Measurements from ENCODE around the gene CAP1. TPM values are rescaled to one million over a fixed set of nuclear protein-coding genes. Genes with fewer than 3 reads are reported as not detected.

CAP1 gene
- polyA plus RNA-seq, 3 donors from 2014 or later: 766 to 1,293 (median 950) TPM

DNA sequence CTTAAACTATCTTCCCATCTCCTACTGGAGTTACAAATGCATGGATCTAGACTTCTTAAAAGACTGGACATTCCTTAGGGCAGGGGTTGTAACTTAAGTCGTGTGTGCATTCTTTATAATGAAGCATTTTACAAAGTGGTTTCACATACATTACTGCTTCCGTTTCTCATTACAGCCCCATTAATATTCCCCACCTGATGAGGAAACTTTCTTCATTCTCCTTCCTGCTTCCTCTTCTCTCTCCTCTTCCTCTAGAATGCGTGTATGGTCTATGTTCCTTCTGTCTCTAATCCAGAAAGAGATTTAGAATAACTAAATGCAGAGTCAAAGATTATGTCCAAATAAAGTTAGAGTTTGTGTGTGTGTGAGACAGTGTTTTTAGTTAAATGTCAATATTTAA, 1.8 kb upstream of the CAP1 start:
- peak overlapping the region; percentile 96 to 100 (median 98) for H3K27ac Mint-ChIP-seq

DNA sequence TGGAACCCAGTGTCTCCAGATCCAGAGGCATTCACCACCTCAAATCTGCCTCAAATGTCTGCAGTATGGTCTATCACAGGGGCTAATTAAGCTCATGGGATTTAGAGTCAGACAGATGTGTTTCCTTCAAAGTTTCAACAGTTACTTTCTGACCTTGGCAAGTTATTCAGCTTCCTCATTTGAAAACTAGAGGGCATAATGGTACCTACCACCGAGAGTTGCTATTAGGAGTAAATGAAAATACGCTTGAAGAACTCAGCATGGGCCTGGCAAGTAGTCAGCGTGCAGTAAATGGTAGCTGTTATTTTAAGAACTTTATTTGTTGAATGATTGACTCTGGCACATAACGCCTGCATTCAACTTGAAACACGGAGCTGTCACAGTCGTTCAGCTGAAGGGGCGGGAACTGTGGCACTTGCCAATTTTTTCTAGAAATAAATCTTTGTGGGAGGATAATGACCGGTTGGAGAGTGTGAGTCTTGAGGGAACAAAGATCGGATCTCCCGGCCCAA, 1.2 kb upstream of the CAP1 start:
- H3K27me3 Mint-ChIP-seq (ENCODE audit: low read depth in 3 of 3): peaks cover 8 to 22% (median 13%) of the 10 kb centered on the region in 3 donors
- H3K27ac Mint-ChIP-seq: peak overlapping the region; percentile 96 to 100 (median 98)
- H3K4me1 Mint-ChIP-seq: peaks cover 76 to 78% of the 10 kb centered on the region in 2 donors
- peaks cover 12 to 13% (median 13%) of the 10 kb centered on the region in 3 donors for H3K36me3 Mint-ChIP-seq
- H3K9me3 Mint-ChIP-seq: no peaks in the 10 kb centered on the region
- no peak for DNase-seq
- H3K4me3 Mint-ChIP-seq: peak overlapping the region; percentile 85 to 99 (median 98)

More for the DNA sequence above, 1.8 kb upstream of the CAP1 start:
- Mint-ChIP-seq H3K27me3 (ENCODE audit: low read depth in 3 of 3) (peaks cover 8 to 22% (median 13%) of the 10 kb centered on the region in 3 donors), H3K36me3 (peaks cover 12 to 13% (median 13%) of the 10 kb centered on the region in 3 donors), H3K9me3 (no peaks in the 10 kb centered on the region), H3K4me3 (peak overlapping the region; percentile 81 to 99 (median 98)), H3K4me1 (peaks cover 75 to 78% of the 10 kb centered on the region in 2 donors)
- DNase-seq: no peak

DNA sequence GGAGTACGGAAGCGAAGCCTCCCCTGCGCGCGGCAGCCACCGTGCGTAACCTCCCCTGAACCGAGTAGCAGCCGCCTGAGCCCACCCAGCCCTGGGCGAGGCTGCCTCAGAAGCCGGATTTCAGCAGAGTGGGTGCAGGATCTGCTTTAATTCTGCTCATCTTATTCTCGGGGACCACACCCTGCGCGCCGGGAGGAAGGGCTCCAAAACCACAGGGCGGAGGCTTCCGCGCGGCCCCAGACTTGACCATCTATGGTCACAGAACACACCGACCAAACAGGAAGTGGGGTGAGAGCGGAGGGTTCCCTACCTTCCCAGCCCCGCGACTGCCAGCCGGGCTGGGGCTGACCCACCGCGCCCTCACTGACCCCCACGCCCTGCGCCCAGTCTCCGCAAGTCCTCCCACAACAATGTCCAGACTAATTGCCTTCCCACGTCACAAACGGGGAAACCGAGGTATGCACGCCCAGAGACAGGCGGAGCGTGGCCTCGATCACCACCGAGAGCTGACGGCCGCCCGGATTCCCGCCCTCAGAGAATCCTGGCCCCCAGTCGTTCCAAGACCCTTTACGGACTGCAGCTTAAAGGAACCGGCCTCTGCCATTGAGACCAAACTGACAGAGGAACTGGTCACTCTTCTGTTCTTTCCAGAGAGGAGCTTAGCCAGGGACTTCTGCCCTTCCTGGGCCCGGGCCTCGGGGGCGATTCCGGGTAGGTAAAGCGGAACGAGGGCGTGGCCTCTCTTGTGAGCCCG, 595 bp upstream of the CAP1 start:
- Mint-ChIP-seq H3K4me1 (peaks cover 75 to 78% of the 10 kb centered on the region in 2 donors), H3K4me3 (peak overlapping the region; percentile 85 to 99 (median 98)), H3K27ac (peak overlapping the region; percentile 96 to 100 (median 98)), H3K27me3 (ENCODE audit: low read depth in 3 of 3) (peaks cover 8 to 22% (median 13%) of the 10 kb centered on the region in 3 donors), H3K36me3 (peaks cover 12 to 13% (median 13%) of the 10 kb centered on the region in 3 donors), H3K9me3 (no peaks in the 10 kb centered on the region)
- peak; percentile 78 to 82 (median 82) for DNase-seq

DNA sequence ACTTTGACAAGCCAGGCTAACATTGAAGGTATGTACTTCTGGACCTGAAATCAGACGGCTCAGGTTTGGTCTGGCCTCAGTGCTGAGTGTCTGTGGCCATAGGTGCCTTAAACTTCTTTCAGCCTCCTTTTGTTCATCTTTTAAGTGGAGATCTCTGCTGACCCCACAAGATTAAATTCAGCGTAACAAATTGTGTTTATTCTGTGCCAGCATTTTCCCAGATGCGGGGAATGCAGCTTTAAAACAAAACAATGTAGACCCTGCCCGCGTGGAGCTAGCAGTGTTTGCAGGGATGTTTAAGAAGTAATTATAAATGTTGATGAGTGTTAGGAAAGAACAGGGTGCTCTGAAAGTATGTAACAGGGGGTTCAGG, 923 bp downstream of the CAP1 start:
- H3K4me1 Mint-ChIP-seq: peaks cover 83 to 85% of the 10 kb centered on the region in 2 donors
- peak overlapping the region; percentile 85 to 99 (median 98) for H3K4me3 Mint-ChIP-seq
- H3K27ac Mint-ChIP-seq: peak overlapping the region; percentile 96 to 100 (median 98)
- H3K27me3 Mint-ChIP-seq (ENCODE audit: low read depth in 3 of 3): peaks cover 8 to 22% (median 13%) of the 10 kb centered on the region in 3 donors
- no peaks in the 10 kb centered on the region for H3K9me3 Mint-ChIP-seq
- DNase-seq: no peak
- peaks cover 12 to 13% (median 13%) of the 10 kb centered on the region in 3 donors for H3K36me3 Mint-ChIP-seq

DNA sequence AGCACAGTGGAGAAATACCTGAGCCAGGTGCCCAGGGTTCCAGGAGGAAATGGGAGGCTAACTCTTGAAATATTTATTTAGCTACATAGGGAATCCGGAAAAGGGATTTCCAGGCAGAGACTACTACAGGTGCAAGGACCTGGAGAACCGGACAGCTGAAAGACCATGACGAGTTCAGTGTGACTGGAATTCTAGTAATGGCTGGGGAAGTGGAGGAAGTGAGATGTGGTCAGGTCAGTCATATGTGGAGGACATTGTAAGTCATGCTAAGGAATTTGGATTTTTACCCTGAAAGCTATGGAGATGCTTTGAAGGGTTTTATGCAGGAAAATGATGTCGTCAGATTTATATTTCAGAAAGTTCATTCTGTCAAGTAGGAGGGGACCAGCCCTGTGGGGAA, 1.8 kb downstream of the CAP1 start:
- peaks cover 83 to 84% of the 10 kb centered on the region in 2 donors for H3K4me1 Mint-ChIP-seq
- no peaks in the 10 kb centered on the region for H3K9me3 Mint-ChIP-seq
- peaks cover 13% of the 10 kb centered on the region in 3 donors for H3K36me3 Mint-ChIP-seq
- peak overlapping the region; percentile 86 to 99 (median 96) for H3K27ac Mint-ChIP-seq
- DNase-seq: no peak
- peaks cover 8 to 22% (median 13%) of the 10 kb centered on the region in 3 donors for H3K27me3 Mint-ChIP-seq (ENCODE audit: low read depth in 3 of 3)
- peak overlapping the region; percentile 85 to 99 (median 98) for H3K4me3 Mint-ChIP-seq

DNA sequence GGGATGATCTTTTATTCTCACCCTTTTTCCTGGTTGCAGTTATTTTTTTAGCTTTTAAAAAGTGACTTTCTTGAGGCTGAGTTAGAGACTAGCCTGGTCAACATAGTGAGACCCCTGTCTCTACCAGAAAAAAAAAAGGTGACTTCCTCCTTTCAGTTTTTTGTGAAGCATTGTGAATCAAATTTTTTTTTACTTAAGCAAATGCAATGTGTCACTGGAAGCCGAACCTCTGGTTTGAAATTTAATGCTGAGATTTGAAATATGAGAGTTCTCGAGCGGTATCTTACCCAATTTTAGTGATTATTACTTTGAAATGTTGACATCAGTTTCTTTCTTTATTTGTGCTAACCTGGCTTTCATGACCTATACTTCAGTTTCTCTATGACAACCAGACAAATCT, 3.6 kb downstream of the CAP1 start:
- Mint-ChIP-seq H3K4me1 (peaks cover 85% of the 10 kb centered on the region in 2 donors), H3K9me3 (no peaks in the 10 kb centered on the region), H3K36me3 (peaks cover 10 to 18% (median 13%) of the 10 kb centered on the region in 3 donors), H3K27ac (peak overlapping the region; percentile 86 to 98 (median 95)), H3K4me3 (peak overlapping the region; percentile 85 to 99 (median 98)), H3K27me3 (ENCODE audit: low read depth in 3 of 3) (peaks cover 8 to 22% (median 13%) of the 10 kb centered on the region in 3 donors)
- no peak for DNase-seq

DNA sequence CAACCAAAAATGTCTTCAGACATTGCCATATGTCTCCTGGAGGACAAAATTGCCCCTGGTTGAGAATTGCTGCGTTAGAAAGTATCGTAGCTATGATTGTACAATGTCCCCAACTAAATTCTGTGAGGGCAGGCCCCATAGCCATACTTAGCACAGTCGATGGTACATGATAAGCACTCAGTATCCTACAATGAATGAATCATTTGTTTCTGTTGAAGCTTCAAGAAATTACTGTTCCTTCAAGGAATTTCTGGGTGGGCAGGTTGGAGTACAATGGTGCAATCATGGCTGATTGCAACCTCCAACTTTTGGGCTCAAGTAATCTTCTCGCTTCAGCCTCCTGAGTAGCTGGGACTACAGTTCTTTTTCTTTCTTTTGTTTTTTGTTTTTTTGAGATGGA, 4.7 kb downstream of the CAP1 start:
- DNase-seq: no peak
- H3K36me3 Mint-ChIP-seq: peaks cover 10 to 19% (median 18%) of the 10 kb centered on the region in 3 donors
- H3K9me3 Mint-ChIP-seq: no peaks in the 10 kb centered on the region
- peak overlapping the region; percentile 69 to 99 (median 79) for H3K4me3 Mint-ChIP-seq
- peaks cover 87 to 88% of the 10 kb centered on the region in 2 donors for H3K4me1 Mint-ChIP-seq
- H3K27ac Mint-ChIP-seq: peak overlapping the region; percentile 83 to 98 (median 86)
- peaks cover 7 to 12% (median 8%) of the 10 kb centered on the region in 3 donors for H3K27me3 Mint-ChIP-seq (ENCODE audit: low read depth in 3 of 3)

DNA sequence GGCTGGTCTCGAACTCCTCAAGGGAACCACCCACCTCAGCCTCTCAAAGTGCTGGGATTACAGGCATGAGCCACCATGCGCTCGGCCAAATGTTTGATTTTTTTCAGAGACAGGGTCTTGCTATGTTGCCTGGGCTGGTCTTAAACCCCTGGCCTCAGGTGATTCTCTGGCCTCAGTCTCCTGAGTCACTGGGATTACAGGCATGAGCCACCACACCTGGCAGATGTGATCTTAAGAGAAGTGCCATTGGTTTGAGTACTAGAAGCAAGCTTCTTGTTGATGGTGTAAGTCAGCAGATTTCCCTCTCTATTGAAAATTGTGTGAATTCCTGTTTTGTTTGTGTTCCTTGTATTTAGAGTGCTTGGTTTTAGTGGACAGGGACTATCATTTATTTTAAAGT, 5.2 kb downstream of the CAP1 start:
- peak overlapping the region; percentile 83 to 98 (median 86) for H3K27ac Mint-ChIP-seq
- H3K9me3 Mint-ChIP-seq: no peaks in the 10 kb centered on the region
- peaks cover 89 to 94% of the 10 kb centered on the region in 2 donors for H3K4me1 Mint-ChIP-seq
- H3K4me3 Mint-ChIP-seq: peak overlapping the region; percentile 69 to 99 (median 79)
- DNase-seq: no peak
- peaks cover 12 to 21% (median 21%) of the 10 kb centered on the region in 3 donors for H3K36me3 Mint-ChIP-seq
- H3K27me3 Mint-ChIP-seq (ENCODE audit: low read depth in 3 of 3): peaks cover under 1 to 8% (median 2%) of the 10 kb centered on the region in 3 donors

DNA sequence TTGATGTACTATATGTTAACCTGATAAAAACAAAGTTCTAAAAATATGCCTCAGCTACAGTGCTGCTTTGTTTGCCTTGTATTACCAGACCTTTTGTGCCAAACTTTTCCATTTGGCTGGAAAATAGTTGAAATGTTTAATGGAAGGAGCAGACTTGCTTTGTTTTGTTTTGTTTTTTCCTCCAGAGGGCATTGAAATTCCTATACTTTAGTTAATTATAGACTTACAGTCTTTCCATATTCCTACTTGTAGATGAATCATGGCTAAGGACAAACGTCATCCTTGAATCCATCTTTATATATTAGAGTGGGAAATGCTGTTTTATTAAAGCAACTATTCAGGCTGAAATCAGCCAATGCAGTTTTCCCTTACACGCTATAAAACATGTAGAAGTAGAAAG, 6.7 kb downstream of the CAP1 start:
- peaks cover 12 to 21% (median 20%) of the 10 kb centered on the region in 3 donors for H3K36me3 Mint-ChIP-seq
- no peaks in the 10 kb centered on the region for H3K9me3 Mint-ChIP-seq
- H3K4me1 Mint-ChIP-seq: peaks cover 93 to 95% of the 10 kb centered on the region in 2 donors
- no peak for DNase-seq
- peak overlapping the region; percentile 32 to 89 (median 67) for H3K27ac Mint-ChIP-seq
- H3K4me3 Mint-ChIP-seq: peak overlapping the region; percentile 46 to 64 (median 59)
- peaks cover 0 to 1% (median 0%) of the 10 kb centered on the region in 3 donors for H3K27me3 Mint-ChIP-seq (ENCODE audit: low read depth in 3 of 3)

DNA sequence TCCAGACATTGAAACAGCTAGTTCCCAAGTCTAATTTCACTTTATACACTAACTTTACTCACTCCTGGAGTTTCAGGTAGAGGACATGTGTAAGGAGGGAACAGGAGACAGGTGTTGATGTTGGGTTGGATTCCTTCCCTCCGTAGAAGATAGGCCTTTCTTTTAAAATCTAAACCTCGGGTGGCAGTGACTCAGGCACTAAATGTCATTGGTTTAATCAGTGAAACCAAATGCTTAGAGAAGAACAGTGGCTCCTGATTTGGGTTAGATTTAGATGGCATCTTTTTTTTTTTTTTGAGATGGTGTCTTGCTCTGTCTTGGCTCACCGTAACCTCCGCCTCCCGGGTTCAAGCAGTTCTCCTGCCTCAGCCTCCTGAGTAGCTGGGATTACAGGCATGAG, 7.2 kb downstream of the CAP1 start:
- Mint-ChIP-seq H3K4me3 (peak overlapping the region in 4 of 5 donors; percentile 57 to 64 (median 60)), H3K27me3 (ENCODE audit: low read depth in 3 of 3) (peaks cover 0 to under 1% (median 0%) of the 10 kb centered on the region in 3 donors), H3K27ac (peak overlapping the region; percentile 32 to 89 (median 67)), H3K4me1 (peaks cover 91 to 95% of the 10 kb centered on the region in 2 donors), H3K9me3 (no peaks in the 10 kb centered on the region), H3K36me3 (peaks cover 8 to 17% (median 16%) of the 10 kb centered on the region in 3 donors)
- no peak for DNase-seq

DNA sequence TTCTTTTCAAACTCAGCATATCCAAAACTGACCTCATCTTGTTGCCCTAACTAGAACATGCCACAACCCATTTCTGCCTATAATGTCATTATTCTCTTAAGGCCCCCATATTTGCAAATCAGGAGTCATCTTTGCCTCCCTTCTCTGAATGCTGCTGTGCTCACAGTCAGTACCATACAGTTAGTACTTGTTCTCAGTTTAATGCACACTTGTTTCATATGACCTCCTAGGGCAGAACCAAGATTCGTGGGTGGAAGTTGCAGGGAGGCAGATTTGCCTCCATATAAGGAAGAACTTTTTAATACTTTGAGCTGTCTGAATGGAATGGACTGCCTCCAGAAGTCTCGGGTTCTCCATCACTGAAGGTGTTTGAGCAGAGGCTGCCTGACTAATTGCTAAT, 9.2 kb downstream of the CAP1 start:
- Mint-ChIP-seq H3K9me3 (no peaks in the 10 kb centered on the region), H3K36me3 (peaks cover 5 to 15% (median 13%) of the 10 kb centered on the region in 3 donors), H3K4me1 (peaks cover 90 to 95% of the 10 kb centered on the region in 2 donors), H3K4me3 (peak overlapping the region; percentile 14 to 76 (median 19)), H3K27me3 (ENCODE audit: low read depth in 3 of 3) (no peaks in the 10 kb centered on the region), H3K27ac (peak overlapping the region; percentile 64 to 93 (median 76))
- DNase-seq: no peak

DNA sequence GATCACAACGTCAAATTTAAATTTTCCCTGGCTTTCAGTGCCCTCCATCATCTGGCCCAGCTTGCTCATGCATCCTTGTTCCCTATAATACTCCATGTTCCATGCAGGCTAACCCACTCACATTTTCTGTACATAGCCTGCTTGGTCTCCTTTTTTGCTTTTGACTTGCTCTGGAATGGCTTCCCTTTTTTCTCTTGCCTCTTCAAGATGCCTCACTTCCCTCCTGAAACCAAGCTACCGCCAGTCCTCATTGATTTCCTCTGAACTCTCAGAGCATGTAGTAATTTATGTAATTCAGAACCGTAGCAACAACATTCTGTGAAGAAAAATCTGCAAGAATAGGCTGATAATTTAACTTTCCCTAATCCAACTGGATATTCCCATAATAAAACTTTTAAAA, 10.3 kb downstream of the CAP1 start:
- no peaks in the 10 kb centered on the region for H3K27me3 Mint-ChIP-seq (ENCODE audit: low read depth in 3 of 3)
- no peak for DNase-seq
- peak overlapping the region; percentile 55 to 90 (median 84) for H3K27ac Mint-ChIP-seq
- peak overlapping the region in 4 of 5 donors; percentile 5 to 60 (median 32) for H3K4me3 Mint-ChIP-seq
- H3K9me3 Mint-ChIP-seq: no peaks in the 10 kb centered on the region
- peaks cover 90 to 95% of the 10 kb centered on the region in 2 donors for H3K4me1 Mint-ChIP-seq
- H3K36me3 Mint-ChIP-seq: peaks cover 5 to 15% (median 13%) of the 10 kb centered on the region in 3 donors

DNA sequence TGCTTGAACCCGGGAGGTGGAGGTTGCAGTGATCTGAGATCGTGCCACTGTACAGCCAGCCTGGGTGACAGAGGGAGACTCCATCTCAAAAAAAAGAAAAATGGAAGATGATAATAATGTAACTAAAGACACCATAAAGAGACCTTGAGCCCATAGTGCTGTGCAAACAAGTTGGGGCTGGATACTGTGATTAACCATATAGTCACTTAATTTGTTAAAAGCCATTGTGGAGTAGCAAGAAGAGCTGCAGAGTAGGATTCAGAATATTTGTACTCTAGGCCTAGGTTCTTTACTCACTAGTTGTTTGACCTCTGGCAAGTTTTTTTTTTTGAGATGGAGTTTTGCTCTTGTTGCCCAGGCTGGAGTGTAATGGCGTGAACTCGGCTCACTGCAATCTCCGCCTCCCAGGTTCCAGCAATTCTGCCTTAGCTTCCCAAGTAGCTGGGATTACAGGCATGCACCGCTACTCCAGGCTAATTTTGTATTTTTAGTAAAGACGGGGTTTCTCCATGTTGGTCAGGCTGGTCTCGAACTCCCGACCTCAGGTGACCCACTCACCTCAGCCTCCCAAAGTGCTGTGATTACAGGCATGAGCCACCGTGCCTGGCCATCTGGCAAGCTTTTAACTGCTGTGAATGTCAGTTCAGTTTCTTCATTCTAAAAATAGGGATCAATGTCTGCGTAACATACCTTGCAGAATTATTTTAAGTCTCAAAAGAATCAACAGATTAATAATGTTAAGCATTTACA, 12.8 kb downstream of the CAP1 start:
- H3K27ac Mint-ChIP-seq: peak overlapping the region; percentile 66 to 82 (median 78)

More for the DNA sequence above, 12.8 kb downstream of the CAP1 start:
- Mint-ChIP-seq H3K4me3 (peak overlapping the region in 4 of 5 donors; percentile 24 to 51 (median 46)), H3K9me3 (no peaks in the 10 kb centered on the region), H3K4me1 (peaks cover 92 to 98% of the 10 kb centered on the region in 2 donors), H3K27me3 (ENCODE audit: low read depth in 3 of 3) (no peaks in the 10 kb centered on the region), H3K36me3 (peaks cover 5 to 15% (median 9%) of the 10 kb centered on the region in 3 donors)
- DNase-seq: no peak
